Ovary (tissue), 9 donors: Measurements from ENCODE around the gene DDRGK1. TPM values are rescaled to one million over a fixed set of nuclear protein-coding genes. Genes with fewer than 3 reads are reported as not detected.

Experiments
- DNase-seq, 5 donors: peaks; one replicate each; pipeline ENCODE4 v3.0.0-alpha.2; 2019 to 2020
- H3K27ac ChIP-seq, 2 donors: fragments of 200-600 bp; one replicate each; pipeline versions ENCODE4 v1.5.1 to v1.8.0; 2019 to 2022
- H3K27me3 ChIP-seq: fragments of 200-600 bp; one replicate; pipeline ENCODE4 v1.8.0; 2022
- H3K36me3 ChIP-seq: fragments of 200-600 bp; sonication (generic); one replicate; pipeline ENCODE4 v1.5.1; 2019
- H3K4me1 ChIP-seq: one replicate; pipeline ENCODE4 v1.8.1; 2013; ENCODE audit warnings: mild to moderate bottlenecking, moderate library complexity; ENCODE audit not compliant: insufficient read depth
- H3K4me3 ChIP-seq: fragments of 200-600 bp; sonication (generic); one replicate; pipeline ENCODE4 v1.5.1; 2017
- H3K9me3 ChIP-seq, 2 donors: fragments of 200-600 bp in 1 of 2; sonication (generic) in 1 of 2; one replicate each; pipeline versions ENCODE4 v1.5.1 to v1.8.1; 2013 to 2019; ENCODE audit warnings: mild to moderate bottlenecking in 1 of 2, moderate library complexity in 1 of 2
- EP300 ChIP-seq: sonication (generic); formaldehyde crosslinking; IDR thresholded peaks from one replicate; pipeline ENCODE4 v1.6.1; 2017; ENCODE audit warnings: antibody characterized with exemption
- POLR2A ChIP-seq: fragments of 450-650 bp; IDR thresholded peaks from one replicate; pipeline ENCODE4 v1.6.1; 2017; ENCODE audit warnings: antibody characterized with exemption, mild to moderate bottlenecking, moderate library complexity
- WGBS, 3 donors: extraction: QIAGEN DNeasy Blood & Tissue Kit in 1 of 3; methylation state at CpG; one replicate each; pipeline versions ENCODE4 v1.1.5 to v1.1.7; 2013 to 2017; 5-methylcytosine and 5-hydroxymethylcytosine counted together
- intact Hi-C, 4 donors: fragments of 100-400 bp; cut with DNase I; formaldehyde crosslinking; loops; one replicate each; pipeline versions ENCODE4 v1.11.0 to v1.15.1; 2022 to 2023
- polyA plus RNA-seq, 2 donors: library from polyadenylated mRNA; stranded (reverse); fragments of 200-250 nt in 1 of 2; fragments of 350-450 nt in 1 of 2; fragmentation: Illumina TruSeq in 1 of 2; extraction: RNeasy Lipid Tissue Mini Kit (QIAGEN cat#74804) in 1 of 2; gene quantifications; one replicate each; pipeline ENCODE4 v1.2.3, GENCODE V29; 2013 to 2014
- total RNA-seq, 7 donors: library from RNA; depleted of rRNA in 2 of 7; stranded (reverse); fragments of >200 nt in 2 of 7; fragmentation: NEBNext Ultra II Directional in 3 of 7; extraction: Animal tissue kit (Norgen Biotek cat#: 25700) in 3 of 7; gene quantifications; one replicate each; pipeline versions ENCODE4 v1.1.0 to v1.2.4, GENCODE V29; 2016 to 2023
- TF ChIP-seq, protein P1 (sequence below), 3 donors: fragments of 450-650 bp in 2 of 3; fragments of 200-600 bp in 1 of 3; IDR thresholded peaks; one replicate each; pipeline versions ENCODE4 v1.5.1 to v1.8.0; 2016 to 2022; ENCODE audit warnings: antibody characterized with exemption in 3 of 3, mild to moderate bottlenecking in 1 of 3
- donor health status: DM: no; HTN: no; CAD: no; lungs with moderate emphysema.
- donor health status: DM: no; HTN: no; CAD: no.
- donor health status: Bipolar disorder and iron deficiency.
- donor health status: DM: yes; HTN: yes; CAD: no.
- donor health status: DM: no; HTN: no; CAD: no.
- donor health status: DM: yes; HTN: yes; CAD: no.

DDRGK1 gene
- total and polyA plus RNA-seq, 9 donors, result 38.5 to 63.9 (median 52.5) TPM

DNA sequence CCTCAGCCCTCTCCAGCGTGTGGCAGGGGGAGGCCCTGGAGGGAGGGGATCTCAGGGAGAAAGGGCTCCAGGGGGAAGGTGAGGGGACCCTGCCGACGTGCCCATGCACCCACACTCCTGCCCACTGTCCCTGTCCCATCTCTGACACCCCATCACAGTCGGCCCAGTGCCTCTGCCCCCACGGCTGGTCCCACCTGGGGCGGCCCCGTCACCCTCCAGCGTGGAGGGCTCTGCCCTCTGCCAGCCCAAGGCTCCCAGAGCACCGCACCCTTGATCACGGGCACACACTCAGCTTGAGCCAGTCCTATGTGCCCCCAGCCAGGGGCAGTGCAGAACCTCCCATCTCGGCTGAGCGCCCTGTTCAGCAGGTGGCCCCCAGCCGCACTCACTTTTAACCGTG lies 25.3 kb upstream of the DDRGK1 start:
- H3K4me3 ChIP-seq, result no peak overlapping the region
- no peak overlapping the region for H3K27ac ChIP-seq
- WGBS, 3 donors, result 85 to 92% (median 86%) methylated on average over 14 of the region's 14 CpGs
- no peaks in the 10 kb centered on the region for H3K9me3 ChIP-seq
- H3K4me1 ChIP-seq, result no peaks in the 10 kb centered on the region
- H3K36me3 ChIP-seq, result no peaks in the 10 kb centered on the region
- no peaks in the 10 kb centered on the region for H3K27me3 ChIP-seq
- no peak for DNase-seq
- intact Hi-C loops, result no loop called here
- no peak for TF ChIP-seq EP300
- no peak for TF ChIP-seq POLR2A
- TF ChIP-seq, protein P1, sequence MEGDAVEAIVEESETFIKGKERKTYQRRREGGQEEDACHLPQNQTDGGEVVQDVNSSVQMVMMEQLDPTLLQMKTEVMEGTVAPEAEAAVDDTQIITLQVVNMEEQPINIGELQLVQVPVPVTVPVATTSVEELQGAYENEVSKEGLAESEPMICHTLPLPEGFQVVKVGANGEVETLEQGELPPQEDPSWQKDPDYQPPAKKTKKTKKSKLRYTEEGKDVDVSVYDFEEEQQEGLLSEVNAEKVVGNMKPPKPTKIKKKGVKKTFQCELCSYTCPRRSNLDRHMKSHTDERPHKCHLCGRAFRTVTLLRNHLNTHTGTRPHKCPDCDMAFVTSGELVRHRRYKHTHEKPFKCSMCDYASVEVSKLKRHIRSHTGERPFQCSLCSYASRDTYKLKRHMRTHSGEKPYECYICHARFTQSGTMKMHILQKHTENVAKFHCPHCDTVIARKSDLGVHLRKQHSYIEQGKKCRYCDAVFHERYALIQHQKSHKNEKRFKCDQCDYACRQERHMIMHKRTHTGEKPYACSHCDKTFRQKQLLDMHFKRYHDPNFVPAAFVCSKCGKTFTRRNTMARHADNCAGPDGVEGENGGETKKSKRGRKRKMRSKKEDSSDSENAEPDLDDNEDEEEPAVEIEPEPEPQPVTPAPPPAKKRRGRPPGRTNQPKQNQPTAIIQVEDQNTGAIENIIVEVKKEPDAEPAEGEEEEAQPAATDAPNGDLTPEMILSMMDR (IDR thresholded peaks at IDR 0.05), result no peak

GRCh38 chr20:3229158-3229557 lies 24.7 kb upstream of the DDRGK1 start:
- Histone ChIP-seq H3K4me1 (no peaks in the 10 kb centered on the region), H3K27me3 (no peaks in the 10 kb centered on the region), H3K9me3 (no peaks in the 10 kb centered on the region), H3K4me3 (no peak overlapping the region), H3K27ac (no peak overlapping the region), H3K36me3 (no peaks in the 10 kb centered on the region)
- TF ChIP-seq EP300 (no peak), POLR2A (no peak)
- TF ChIP-seq, protein P1 (IDR thresholded peaks at IDR 0.05), result no peak
- intact Hi-C loops, result no loop called here
- WGBS, 3 donors, result 89 to 95% (median 95%) methylated on average over 22 of the region's 22 CpGs
- DNase-seq, result no peak

- Histone ChIP-seq H3K27me3 (no peaks in the 10 kb centered on the region), H3K27ac (no peak overlapping the region), H3K4me3 (no peak overlapping the region), H3K4me1 (no peaks in the 10 kb centered on the region), H3K9me3 (no peaks in the 10 kb centered on the region), H3K36me3 (no peaks in the 10 kb centered on the region)
- no peak for TF ChIP-seq POLR2A
- no peak for TF ChIP-seq EP300
- TF ChIP-seq, protein P1 (IDR thresholded peaks at IDR 0.05), result no peak
- intact Hi-C loops, result no loop called here
- 70 to 83% (median 83%) methylated on average over 11 of the region's 11 CpGs for WGBS, 3 donors
- DNase-seq, result no peak
Observed at GRCh38 chr20:3228750-3229032, 24.2 kb upstream of the DDRGK1 start.

GRCh38 chr20:3227936-3228749 lies 23.7 kb upstream of the DDRGK1 start:
- Histone ChIP-seq H3K9me3 (no peaks in the 10 kb centered on the region), H3K4me1 (no peaks in the 10 kb centered on the region), H3K27me3 (no peaks in the 10 kb centered on the region), H3K36me3 (no peaks in the 10 kb centered on the region), H3K27ac (no peak overlapping the region), H3K4me3 (no peak overlapping the region)
- intact Hi-C loops, result no loop called here
- WGBS, 3 donors, result 70 to 83% (median 74%) methylated on average over 37 to 42 of the region's 42 CpGs
- DNase-seq, result no peak
- TF ChIP-seq EP300 (no peak), POLR2A (no peak)
- TF ChIP-seq, protein P1 (IDR thresholded peaks at IDR 0.05), result no peak
